ENCODE results near the gene RHOV. TPM values are rescaled to one million over a fixed set of nuclear protein-coding genes. Genes with fewer than 3 reads are reported as not detected.

The RHOV gene
- total RNA-seq: not detected
- long read RNA-seq: 0 reads

- ATAC-seq (peak; percentile 86 to 95), DNase-seq (peak; percentile 66)
- intact Hi-C loops (cut with DNase I): no loop called here
Measured at GRCh38 chr15:40873694-40874561, at the start of gene RHOV. Gene RHOV (minus strand): TSS chr15:40874234. CDS start chr15:40874139, 95 bp downstream.

DNA sequence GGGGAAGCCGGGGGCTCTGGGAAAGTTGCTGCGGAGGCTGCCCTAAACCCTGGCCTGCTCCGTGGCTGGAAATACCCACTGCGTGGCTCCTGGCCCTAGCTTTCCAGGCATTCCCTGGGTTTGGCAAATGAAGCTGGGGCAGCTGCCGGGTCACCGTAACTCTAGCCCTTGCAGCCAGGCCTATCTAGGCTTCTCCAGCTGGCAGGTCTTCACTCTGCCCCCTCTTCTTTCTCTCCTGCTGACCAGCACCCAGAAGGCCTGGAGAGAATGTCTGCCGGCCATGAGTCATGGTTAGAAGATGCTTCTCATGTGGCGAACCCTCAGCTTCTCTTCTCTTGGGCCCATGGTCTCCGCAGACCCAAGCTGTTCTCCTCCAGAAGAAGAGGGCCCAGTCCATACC lies 49.5 kb upstream of the RHOV start:
- intact Hi-C loops (cut with DNase I): no loop called here
- DNase-seq (no peak), ATAC-seq (no peak)

DNA sequence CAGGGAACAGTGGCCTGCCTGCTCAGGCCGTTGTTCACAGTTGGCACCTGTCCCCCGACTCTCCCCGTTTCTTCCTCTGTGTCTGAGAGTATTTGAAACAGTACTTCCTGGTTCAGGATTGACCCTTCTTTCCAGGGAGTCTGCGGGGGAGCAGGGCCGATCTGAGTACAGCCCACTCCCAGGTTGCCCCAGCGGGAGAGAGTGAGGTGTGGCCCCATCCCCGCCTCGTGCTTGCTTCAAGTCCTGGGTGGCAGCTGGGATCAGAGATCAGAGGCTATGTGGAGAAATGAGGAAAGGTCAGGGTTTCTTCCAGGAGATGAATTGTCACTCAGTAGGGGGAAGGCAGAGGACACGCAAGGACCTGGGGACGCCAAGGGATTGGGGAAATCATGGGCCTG lies 48.6 kb upstream of the RHOV start:
- DNase-seq (no peak), ATAC-seq (no peak)
- intact Hi-C loops (cut with DNase I): no loop called here

DNA sequence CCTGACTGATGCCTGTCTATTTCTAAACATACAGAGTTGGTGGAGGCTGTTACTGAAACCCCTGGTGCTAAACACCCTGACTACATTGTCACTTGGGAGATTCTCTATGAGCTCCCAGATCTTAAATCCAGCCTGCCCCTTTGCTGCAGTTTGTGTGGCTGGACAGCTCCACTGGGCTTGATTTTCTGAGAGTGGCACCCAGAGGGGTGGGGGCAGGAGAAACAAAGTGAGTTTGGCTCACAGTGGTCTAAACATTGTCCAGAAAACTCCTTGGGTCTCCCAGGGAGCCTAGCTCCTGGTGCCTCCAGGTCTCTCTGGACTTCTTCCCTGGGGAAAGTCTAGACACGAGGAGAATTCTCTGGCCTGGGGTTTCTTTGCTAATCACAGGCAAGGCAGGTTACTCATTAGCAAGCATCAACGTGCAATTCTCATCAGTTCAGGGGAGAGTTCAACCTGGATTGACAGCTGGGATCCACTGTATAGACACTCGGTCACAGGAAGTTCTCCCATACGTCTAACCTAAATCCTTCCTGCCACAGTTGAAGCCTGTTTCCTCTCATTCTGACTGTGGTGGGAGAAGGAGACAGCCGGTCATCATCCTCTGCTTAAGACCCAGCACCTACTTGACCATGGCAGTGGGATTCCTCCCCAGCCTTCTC lies 48.0 kb upstream of the RHOV start:
- intact Hi-C loops (cut with DNase I): no loop called here
- ATAC-seq: no peak
- no peak for DNase-seq

- peak in 1 of 2 donors; percentile 40 for ATAC-seq
- intact Hi-C loops (cut with DNase I): no loop called here
- peak; percentile 32 for DNase-seq
Measured at GRCh38 chr15:40918799-40919392, 44.9 kb upstream of the RHOV start.

DNA sequence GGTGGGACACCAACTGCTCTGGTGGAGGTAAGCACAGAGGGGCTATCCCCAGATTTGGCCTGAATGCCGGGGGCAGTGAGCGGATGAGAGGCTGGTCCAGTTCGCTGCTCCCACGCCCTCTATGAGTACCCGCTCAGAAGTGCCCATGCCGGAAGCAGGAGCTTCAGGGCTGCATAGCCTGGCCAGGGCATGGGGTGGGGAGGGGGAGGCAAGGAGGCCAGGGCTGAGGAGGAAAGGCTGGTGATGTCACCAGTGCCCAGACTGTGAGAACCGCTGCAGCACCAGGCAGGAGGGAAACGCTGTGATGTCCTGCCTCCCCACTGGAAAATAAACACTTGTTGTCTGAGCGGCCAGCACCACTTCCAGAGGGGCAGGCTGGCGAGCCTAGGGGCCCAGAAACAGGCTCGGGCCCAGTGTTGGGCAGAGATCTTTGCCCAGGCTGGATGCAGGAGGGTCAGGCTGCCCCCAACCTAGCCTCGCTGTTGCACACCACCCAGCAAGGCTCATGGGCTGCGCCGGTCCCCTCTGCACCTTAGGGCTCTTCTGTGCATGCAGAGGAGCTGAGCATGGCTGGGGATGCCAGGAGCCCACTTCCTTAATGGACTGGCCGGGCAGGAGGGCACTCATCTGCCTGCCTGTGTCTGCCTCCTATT lies 44.2 kb upstream of the RHOV start:
- peak; percentile 26 for DNase-seq
- peak; percentile 20 to 48 for ATAC-seq
- intact Hi-C loops (cut with DNase I): no loop called here

- intact Hi-C loops (cut with DNase I): no loop called here
- DNase-seq: no peak
- no peak for ATAC-seq
Measured at GRCh38 chr15:40917585-40917984, 43.6 kb upstream of the RHOV start.

- DNase-seq: no peak
- no peak for ATAC-seq
- intact Hi-C loops (cut with DNase I): no loop called here
Measured at GRCh38 chr15:40915679-40916078, 41.6 kb upstream of the RHOV start.

DNA sequence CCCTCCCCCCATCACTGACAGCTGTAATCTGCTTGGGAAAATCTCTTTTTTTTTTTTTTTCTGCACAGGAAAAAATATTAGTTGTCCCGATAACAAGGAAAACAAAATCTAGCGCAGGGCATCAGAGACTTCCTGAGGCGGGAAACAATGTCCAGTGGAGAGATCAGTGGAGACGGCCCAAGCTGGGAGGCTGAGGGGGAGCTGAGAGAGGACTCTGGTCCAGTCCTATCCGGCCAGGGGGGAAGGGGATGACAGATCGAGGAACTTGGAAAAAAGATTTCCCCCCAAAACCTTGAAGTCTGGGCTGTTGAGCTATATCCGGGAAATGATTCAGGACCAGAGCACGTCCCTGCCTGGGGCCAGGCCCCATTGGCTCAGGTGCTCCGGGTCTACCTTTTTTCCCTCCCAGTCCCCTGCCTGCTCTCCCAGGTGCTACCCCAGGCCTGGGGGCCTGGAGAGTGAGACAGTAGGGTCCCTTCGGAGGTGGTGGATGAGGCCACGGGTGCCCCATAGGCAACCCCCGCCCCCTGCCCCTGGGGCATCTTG lies 41.2 kb upstream of the RHOV start:
- ATAC-seq: no peak
- DNase-seq: no peak
- intact Hi-C loops (cut with DNase I): no loop called here

DNA sequence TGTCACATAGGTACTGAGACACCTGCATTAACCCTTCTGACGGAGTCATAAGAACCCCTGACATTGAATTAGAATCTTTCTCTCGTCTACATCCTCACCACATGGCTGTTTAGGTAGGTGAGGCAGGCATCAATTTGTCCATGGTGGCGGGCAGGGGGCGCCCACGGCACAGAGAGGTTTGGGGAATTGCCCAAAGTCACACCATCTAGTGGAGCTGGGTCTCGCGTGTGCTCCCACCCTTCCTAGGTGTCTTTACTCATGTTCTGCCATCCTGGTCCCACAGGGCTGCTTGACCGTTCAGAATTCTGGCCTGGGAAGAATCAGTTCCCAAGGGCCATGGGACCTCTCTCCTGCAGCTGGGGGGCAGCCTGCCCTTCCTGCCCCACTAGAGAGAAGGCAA lies 40.5 kb upstream of the RHOV start:
- DNase-seq: no peak
- intact Hi-C loops (cut with DNase I): no loop called here
- no peak for ATAC-seq

DNA sequence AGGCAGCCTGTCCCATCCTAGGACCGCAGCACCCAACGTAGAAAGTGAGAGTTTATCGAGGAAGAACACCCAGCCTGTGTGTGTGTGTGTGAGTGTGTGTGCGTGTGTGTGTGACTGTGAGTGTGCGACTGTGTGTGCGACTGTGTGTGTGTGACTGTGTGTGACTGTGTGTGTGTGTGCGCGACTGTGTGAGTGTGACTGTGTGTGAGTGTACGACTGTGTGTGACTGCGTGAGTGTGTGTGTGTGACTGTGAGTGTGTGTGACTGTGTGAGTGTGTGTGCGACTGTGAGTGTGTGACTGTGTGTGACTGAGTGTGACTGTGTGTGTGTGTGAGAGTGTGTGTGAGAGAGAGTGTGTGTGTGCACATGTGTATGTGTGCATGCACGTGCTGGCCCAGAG lies 40.0 kb upstream of the RHOV start:
- ATAC-seq: no peak
- intact Hi-C loops (cut with DNase I): no loop called here
- no peak for DNase-seq

- DNase-seq: no peak
Measured at GRCh38 chr15:40912478-40912877, 38.4 kb upstream of the RHOV start.

DNA sequence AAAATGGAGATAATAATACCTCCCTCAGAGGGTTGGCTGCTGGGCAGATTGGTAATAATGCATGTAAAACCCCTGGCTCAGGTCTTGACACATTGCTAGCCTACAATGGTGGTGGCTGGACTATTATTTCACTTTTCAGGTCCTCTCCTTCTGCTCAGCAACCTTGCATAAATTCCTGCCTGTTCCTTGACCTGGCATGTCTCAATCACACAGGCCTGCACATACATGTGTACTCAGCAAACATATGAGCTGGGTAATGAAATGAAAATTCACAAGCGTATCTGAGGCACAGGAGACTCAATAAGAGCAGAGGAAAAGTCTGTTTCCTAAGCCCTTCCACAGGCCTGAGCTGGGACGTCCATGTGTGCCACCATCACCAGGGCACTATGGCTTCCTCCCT lies 37.7 kb upstream of the RHOV start:
- intact Hi-C loops (cut with DNase I): no loop called here
- ATAC-seq (no peak), DNase-seq (no peak)

More at GRCh38 chr15:40912478-40912877, 38.4 kb upstream of the RHOV start:
- no peak for ATAC-seq
- intact Hi-C loops (cut with DNase I): no loop called here

DNA sequence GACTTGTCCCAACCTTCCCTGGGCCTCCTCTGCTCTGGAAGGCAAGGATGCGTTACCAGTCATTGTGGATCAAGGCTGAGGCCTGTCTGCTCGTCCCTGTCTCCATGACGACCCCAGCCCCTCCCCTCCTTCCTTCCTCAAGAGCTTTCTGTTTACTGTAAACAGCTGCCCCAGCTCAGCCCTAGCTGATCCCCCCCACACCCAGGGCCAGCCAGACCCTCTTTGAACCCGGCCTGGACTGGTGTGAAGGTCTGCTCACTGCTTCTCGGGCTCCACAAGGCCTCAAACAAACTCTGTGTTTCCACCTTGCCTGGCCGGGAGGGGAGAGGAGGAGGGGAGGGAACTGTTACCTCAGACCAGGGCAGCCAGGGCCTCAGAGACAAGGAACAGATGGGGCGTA lies 37.1 kb upstream of the RHOV start:
- ATAC-seq: no peak
- intact Hi-C loops (cut with DNase I): no loop called here
- no peak for DNase-seq

GRCh38 chr15:40909662-40910630 lies 35.9 kb upstream of the RHOV start:
- DNase-seq (peak; percentile 62), ATAC-seq (peak in 1 of 2 donors; percentile 22)
- intact Hi-C loops (cut with DNase I): loop anchor here (5.0 to 10.0 kb wide), 2 partner anchors 32 to 275 kb away; no protein-coding TSS in a partner anchor

GRCh38 chr15:40908095-40908494 lies 34.1 kb upstream of the RHOV start:
- ATAC-seq: no peak
- DNase-seq: no peak
- intact Hi-C loops (cut with DNase I): loop anchor here (5.0 to 10.0 kb wide), 2 partner anchors 34 to 277 kb away; no protein-coding TSS in a partner anchor

- ATAC-seq (peak; percentile 41 to 48), DNase-seq (peak; percentile 70)
- intact Hi-C loops (cut with DNase I): loop anchor here (2.0 to 10.0 kb wide), 3 partner anchors 35 to 278 kb away; no protein-coding TSS in a partner anchor
Measured at GRCh38 chr15:40906991-40907802, 33.2 kb upstream of the RHOV start.

Data from left cardiac atrium (tissue), 4 donors.